Measurements from ENCODE around the gene CALHM4.

GRCh38 chr6:116564921-116565872 lies 11.6 kb downstream of the CALHM4 start:
- TF ChIP-seq POLR2A (IDR thresholded peaks at IDR 0.05) (no peak), CTCF (IDR thresholded peaks at IDR 0.05) (no peak), POLR2AphosphoS5 (IDR thresholded peaks at IDR 0.05) (no peak)

Data from gastroesophageal sphincter (tissue), 3 donors.